BJ (cell line): Measurements from ENCODE around the gene C1orf226. TPM values are rescaled to one million over a fixed set of nuclear protein-coding genes. Genes with fewer than 3 reads are reported as not detected.

Source experiments
- CTCF ChIA-PET: fragments of 350-600 bp; formaldehyde crosslinking; extraction: SDS; loops from one replicate; lab custom pipeline; 2021; ENCODE audit warnings: antibody characterized with exemption, inconsistent platforms; lab: Yijun Ruan, JAX
- POLR2A ChIA-PET: fragments of 300-600 bp; sonication (Branson Sonifier 250); formaldehyde crosslinking; extraction: SDS; loops from one replicate; lab custom pipeline; 2021; ENCODE audit warnings: antibody characterized with exemption; lab: Charles Lee
- DNase-seq: peaks from one replicate; pipeline ENCODE4 v3.0.0-alpha.2; 2011; ENCODE audit warnings: low read depth
- H3K27me3 ChIP-seq: 2 replicates; pipeline ENCODE4 v1.6.0; 2011; ENCODE audit warnings: low read length; ENCODE audit not compliant: control insufficient read depth, insufficient read depth
- H3K36me3 ChIP-seq: 2 replicates; pipeline ENCODE4 v1.5.1; 2011; ENCODE audit warnings: low read length; ENCODE audit not compliant: control insufficient read depth, insufficient read depth
- H3K4me3 ChIP-seq: 2 replicates; pipeline ENCODE4 v1.5.1; 2011; ENCODE audit warnings: low read depth, mild to moderate bottlenecking, control low read depth, low read length
- polyA plus RNA-seq: library from polyadenylated mRNA; depleted of rRNA; stranded (reverse); fragments of >200 nt; gene quantifications from 2 replicates; pipeline ENCODE4 v1.2.3, GENCODE V29; 2011
- TF ChIP-seq, protein P1 (sequence below): IDR thresholded peaks from 2 replicates; pipeline ENCODE4 v1.5.1; 2011; ENCODE audit warnings: low read depth, mild to moderate bottlenecking, control low read depth, inconsistent platforms, low read length, moderate library complexity; ENCODE audit not compliant: insufficient read depth

C1orf226 gene
- polyA plus RNA-seq, 1 experiment: 1.3 TPM

DNA sequence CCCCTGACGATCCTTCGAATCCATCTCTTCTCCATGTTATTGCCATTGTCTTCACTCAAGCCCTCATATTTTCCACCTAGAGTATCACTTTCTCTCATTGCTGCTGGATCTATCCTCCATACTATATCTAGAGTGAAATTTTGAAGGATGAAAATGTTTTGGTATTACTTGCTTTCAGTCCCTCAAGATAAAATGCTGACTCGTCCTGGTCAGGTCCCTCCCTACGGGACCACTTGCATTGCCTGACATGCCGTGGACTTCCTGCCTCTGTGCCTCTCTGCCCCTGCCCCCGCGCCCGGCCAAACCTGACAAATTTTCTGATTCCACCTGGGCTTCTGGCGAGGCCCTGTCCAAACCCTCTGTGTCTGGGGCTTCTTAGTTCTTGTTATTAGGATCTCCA, 28.4 kb upstream of the C1orf226 start:
- DNase-seq: no peak
- POLR2A ChIA-PET: no interaction called here
- CTCF ChIA-PET: no interaction called here
- Histone ChIP-seq H3K27me3 (no peaks in the 10 kb centered on the region), H3K4me3 (no peak overlapping the region), H3K36me3 (no peaks in the 10 kb centered on the region)
- TF ChIP-seq, protein P1, sequence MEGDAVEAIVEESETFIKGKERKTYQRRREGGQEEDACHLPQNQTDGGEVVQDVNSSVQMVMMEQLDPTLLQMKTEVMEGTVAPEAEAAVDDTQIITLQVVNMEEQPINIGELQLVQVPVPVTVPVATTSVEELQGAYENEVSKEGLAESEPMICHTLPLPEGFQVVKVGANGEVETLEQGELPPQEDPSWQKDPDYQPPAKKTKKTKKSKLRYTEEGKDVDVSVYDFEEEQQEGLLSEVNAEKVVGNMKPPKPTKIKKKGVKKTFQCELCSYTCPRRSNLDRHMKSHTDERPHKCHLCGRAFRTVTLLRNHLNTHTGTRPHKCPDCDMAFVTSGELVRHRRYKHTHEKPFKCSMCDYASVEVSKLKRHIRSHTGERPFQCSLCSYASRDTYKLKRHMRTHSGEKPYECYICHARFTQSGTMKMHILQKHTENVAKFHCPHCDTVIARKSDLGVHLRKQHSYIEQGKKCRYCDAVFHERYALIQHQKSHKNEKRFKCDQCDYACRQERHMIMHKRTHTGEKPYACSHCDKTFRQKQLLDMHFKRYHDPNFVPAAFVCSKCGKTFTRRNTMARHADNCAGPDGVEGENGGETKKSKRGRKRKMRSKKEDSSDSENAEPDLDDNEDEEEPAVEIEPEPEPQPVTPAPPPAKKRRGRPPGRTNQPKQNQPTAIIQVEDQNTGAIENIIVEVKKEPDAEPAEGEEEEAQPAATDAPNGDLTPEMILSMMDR: no peak

DNA sequence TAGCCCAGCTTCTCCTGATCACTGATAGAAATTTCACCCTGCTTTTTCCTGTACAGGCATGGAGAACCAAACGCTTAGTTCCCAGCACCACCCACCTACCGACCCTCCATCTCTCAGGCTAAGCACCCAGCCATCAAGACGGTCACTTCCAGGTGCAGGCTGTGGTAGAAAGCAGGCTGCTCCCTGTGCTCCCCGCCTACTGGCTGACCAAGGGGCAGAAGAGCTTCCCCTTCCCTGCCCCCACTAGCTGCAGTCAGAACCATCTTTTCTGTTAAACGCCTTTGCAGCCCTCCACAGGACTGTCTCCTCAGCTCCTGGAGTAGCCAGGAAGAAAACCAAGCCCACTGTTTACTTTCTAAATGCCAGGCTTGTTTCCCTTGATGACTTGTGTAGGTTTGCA, 27.8 kb upstream of the C1orf226 start:
- no peak for DNase-seq
- TF ChIP-seq, protein P1: no peak
- Histone ChIP-seq H3K27me3 (no peaks in the 10 kb centered on the region), H3K4me3 (no peak overlapping the region), H3K36me3 (no peaks in the 10 kb centered on the region)
- POLR2A ChIA-PET: no interaction called here
- CTCF ChIA-PET: interaction anchor here (0.7 kb wide), 1 partner anchor 35 kb away, joined by 3 read pairs; no protein-coding TSS in a partner anchor

DNA sequence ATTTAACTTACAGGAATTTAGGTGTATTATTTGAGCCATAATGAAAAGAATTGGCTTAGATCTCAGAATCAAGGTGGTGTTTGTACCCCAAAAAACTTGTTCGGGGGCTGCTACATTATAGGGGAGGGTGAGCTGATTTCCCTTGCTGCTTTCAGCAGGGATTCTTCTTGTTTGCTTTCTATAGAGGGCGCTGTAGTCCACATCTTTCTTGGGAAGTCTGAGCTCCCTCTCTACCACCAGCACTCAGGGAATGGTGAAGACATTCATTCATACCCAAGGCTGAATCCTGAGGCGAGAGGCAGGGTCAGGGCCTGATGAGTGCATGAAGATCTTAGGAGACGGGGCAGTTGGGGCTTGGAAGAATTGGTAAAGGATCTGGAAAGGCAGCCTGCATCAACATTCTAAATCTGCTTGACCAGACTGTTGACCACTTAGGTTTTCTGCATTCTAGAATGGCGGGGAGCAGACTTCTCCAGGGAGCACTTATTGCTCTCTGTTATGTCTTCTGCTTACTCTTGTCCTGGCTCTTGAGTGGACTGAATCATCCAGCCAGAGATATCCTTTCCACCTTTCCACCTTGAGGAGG, 23.8 kb upstream of the C1orf226 start:
- DNase-seq: no peak
- TF ChIP-seq, protein P1: peak; percentile 54
- Histone ChIP-seq H3K4me3 (no peak overlapping the region), H3K36me3 (no peaks in the 10 kb centered on the region), H3K27me3 (no peaks in the 10 kb centered on the region; the same call in 1 of the 2 replicates)
- CTCF ChIA-PET: interaction anchor here (0.6 to 3.3 kb wide), 19 partner anchors 8 to 443 kb away, joined by 3 to 35 read pairs (median 4); no protein-coding TSS in a partner anchor
- POLR2A ChIA-PET: no interaction called here

GRCh38 chr1:162358928-162359327, 22.6 kb upstream of the C1orf226 start:
- no peaks in the 10 kb centered on the region for H3K36me3 ChIP-seq
- ChIA-PET CTCF (interaction anchor here (0.9 kb wide), 1 partner anchor 32 kb away, joined by 3 read pairs; no protein-coding TSS in a partner anchor), POLR2A (no interaction called here)
- TF ChIP-seq, protein P1: no peak
- no peaks in the 10 kb centered on the region; the same call in 1 of the 2 replicates for H3K27me3 ChIP-seq
- no peak for DNase-seq
- H3K4me3 ChIP-seq: no peak overlapping the region

GRCh38 chr1:162359523-162360236, 21.8 kb upstream of the C1orf226 start:
- Histone ChIP-seq H3K4me3 (no peak overlapping the region), H3K27me3 (no peaks in the 10 kb centered on the region; the same call in 1 of the 2 replicates), H3K36me3 (no peaks in the 10 kb centered on the region)
- DNase-seq: no peak
- CTCF ChIA-PET: interaction anchor here (0.6 to 0.9 kb wide), 4 partner anchors 32 to 290 kb away, joined by 3 to 4 read pairs (median 4); no protein-coding TSS in a partner anchor
- TF ChIP-seq, protein P1: no peak
- POLR2A ChIA-PET: interaction anchor here (0.5 kb wide), 1 partner anchor 23 kb away, joined by 3 read pairs; no protein-coding TSS in a partner anchor
